GM12878 (cell line): ENCODE measurements around the gene PEX5. TPM values are rescaled to one million over a fixed set of nuclear protein-coding genes. Genes with fewer than 3 reads are reported as not detected.

ENCODE experiments used
- ATAC-seq: fragments of 200-7000 bp; cut with Tn5 transposase; 3 replicates; pipeline ENCODE4 v1.9.1; 2020; ENCODE audit warnings: mild to moderate bottlenecking, moderate library complexity
- BruUV-seq: library from RNA; stranded (reverse); fragments of 400-500 nt; replicated peaks from 2 replicates; lab custom pipeline; 2021; lab: Mats Ljungman, UMichigan
- CTCF ChIA-PET: fragments of 300-600 bp; sonication (Branson Sonifier 250); formaldehyde crosslinking; extraction: SDS; loops from one replicate; lab custom pipeline; 2021; ENCODE audit warnings: inconsistent platforms; lab: Yijun Ruan, JAX
- POLR2A ChIA-PET: fragments of 350-600 bp; formaldehyde crosslinking; extraction: SDS; loops from one replicate; lab custom pipeline; 2021; ENCODE audit warnings: inconsistent platforms; lab: Charles Lee
- RAD21 ChIA-PET: fragments of 300-600 bp; sonication (Branson Sonifier 250); formaldehyde crosslinking; loops from one replicate; lab custom pipeline; 2023; ENCODE audit warnings: antibody characterized with exemption; ENCODE audit not compliant: unreplicated experiment; lab: Charles Lee
- SMC1A ChIA-PET: fragments of 300-600 bp; sonication (Branson Sonifier 250); formaldehyde crosslinking; loops from one replicate; lab custom pipeline; 2023; ENCODE audit not compliant: unreplicated experiment, uncharacterized antibody; lab: Charles Lee
- DNase-seq: peaks from one replicate; pipeline ENCODE4 v3.0.0-alpha.2; 2011; ENCODE audit warnings: low read depth, low spot score
- FAIRE-seq: peaks from 3 replicates; lab custom pipeline; 2011; peaks lifted over from hg19 to GRCh38; lab: Jason Lieb, UNC
- H2AFZ ChIP-seq: 2 replicates; pipeline ENCODE4 v1.6.0; 2011; ENCODE audit warnings: low read depth, low read length, control low read depth; ENCODE audit not compliant: control insufficient read depth
- H3K27ac ChIP-seq: 2 replicates; pipeline ENCODE4 v1.5.1; 2011; ENCODE audit warnings: control low read depth; ENCODE audit not compliant: control insufficient read depth, insufficient read depth
- H3K27me3 ChIP-seq, 2 experiments: replicated peaks in 1 of 2; 2 replicates each; pipeline versions ENCODE4 v1.6.0 to v1.6.1; 2011; ENCODE audit warnings: low read length in 1 of 2; ENCODE audit not compliant: control insufficient read depth in 2 of 2, insufficient read depth in 2 of 2
- H3K36me3 ChIP-seq, 2 experiments: 2 replicates each; pipeline ENCODE4 v1.5.1; 2011; ENCODE audit warnings: low read length in 1 of 2; ENCODE audit not compliant: control insufficient read depth in 2 of 2, insufficient read depth in 2 of 2
- H3K4me1 ChIP-seq: 2 replicates; pipeline ENCODE4 v1.6.1; 2011; ENCODE audit warnings: mild to moderate bottlenecking, low read length, moderate library complexity, mixed read lengths; ENCODE audit not compliant: control insufficient read depth, insufficient read depth
- H3K4me2 ChIP-seq: 2 replicates; pipeline ENCODE4 v1.6.0; 2011; ENCODE audit warnings: control low read depth; ENCODE audit not compliant: control insufficient read depth, insufficient read depth
- H3K4me3 ChIP-seq: fragments of 200-600 bp; sonication (generic); 2 replicates; pipeline ENCODE4 v1.5.1; 2016
- H3K79me2 ChIP-seq: 2 replicates; pipeline ENCODE4 v1.6.0; 2011; ENCODE audit warnings: low read length; ENCODE audit not compliant: control insufficient read depth, insufficient read depth
- H3K9ac ChIP-seq: 2 replicates; pipeline ENCODE4 v1.8.0; 2011; ENCODE audit warnings: low read length, control low read depth, mixed read lengths; ENCODE audit not compliant: control insufficient read depth, insufficient read depth
- H3K9me3 ChIP-seq: replicated peaks from 3 replicates; pipeline ENCODE4 v1.5.1; 2011; ENCODE audit warnings: mild to moderate bottlenecking, low read length; ENCODE audit not compliant: control insufficient read depth, insufficient read depth
- H4K20me1 ChIP-seq: 2 replicates; pipeline ENCODE4 v1.6.0; 2011; ENCODE audit not compliant: control insufficient read depth, insufficient read depth
- BMI1 ChIP-seq: fragments of 450-650 bp; IDR thresholded peaks from 2 replicates; pipeline ENCODE4 v1.6.1; 2016; ENCODE audit warnings: mild to moderate bottlenecking, moderate library complexity, borderline replicate concordance
- CREB1 ChIP-seq: IDR thresholded peaks from 2 replicates; pipeline ENCODE4 v1.6.1; 2012; ENCODE audit warnings: low read depth, mild to moderate bottlenecking, inconsistent platforms
- DPF2 ChIP-seq: fragments of 450-650 bp; IDR thresholded peaks from 2 replicates; pipeline ENCODE4 v1.6.1; 2017; ENCODE audit warnings: mild to moderate bottlenecking
- E2F8 ChIP-seq: fragments of 450-650 bp; IDR thresholded peaks from 2 replicates; pipeline ENCODE4 v1.6.1; 2018; ENCODE audit warnings: mild to moderate bottlenecking, low read depth, moderate library complexity; ENCODE audit not compliant: partially characterized antibody
- IKZF2 ChIP-seq, 2 experiments: fragments of 450-650 bp; IDR thresholded peaks; 2 replicates each; pipeline ENCODE4 v1.6.1; 2017; ENCODE audit warnings: mild to moderate bottlenecking in 2 of 2, moderate library complexity in 2 of 2
- IRF3 ChIP-seq: fragments of 450-650 bp; IDR thresholded peaks from 2 replicates; pipeline ENCODE4 v1.6.1; 2014; ENCODE audit warnings: mild to moderate bottlenecking
- PAX5 ChIP-seq: IDR thresholded peaks from 2 replicates; pipeline ENCODE4 v1.6.1; 2011; ENCODE audit warnings: low read depth, low read length, borderline replicate concordance
- RUNX3 ChIP-seq: IDR thresholded peaks from 2 replicates; pipeline ENCODE4 v1.6.1; 2012; ENCODE audit warnings: low read length, inconsistent platforms
- SREBF1 ChIP-seq: IDR thresholded peaks from 2 replicates; pipeline ENCODE4 v1.6.1; 2012; ENCODE audit warnings: mild to moderate bottlenecking, low read length
- TCF12 ChIP-seq: IDR thresholded peaks from 2 replicates; pipeline ENCODE4 v1.6.1; 2011; ENCODE audit warnings: low read depth, mild to moderate bottlenecking, low read length
- ZNF384 ChIP-seq: IDR thresholded peaks from 2 replicates; pipeline ENCODE4 v1.6.1; 2012; ENCODE audit warnings: low read depth, mild to moderate bottlenecking, low read length, improper control_type of control experiment, borderline replicate concordance
- ZNF622 ChIP-seq: fragments of 450-650 bp; IDR thresholded peaks from 2 replicates; pipeline ENCODE4 v1.6.1; 2017; ENCODE audit warnings: mild to moderate bottlenecking, inconsistent platforms
- WGBS: methylation state at CpG from one replicate; pipeline ENCODE4 v1.1.6; 2016; ENCODE audit warnings: low lambda C conversion rate; ENCODE audit not compliant: insufficient replicate concordance, insufficient coverage; ENCODE audit errors: missing lambda C conversion rate; 5-methylcytosine and 5-hydroxymethylcytosine counted together
- in situ Hi-C: fragments of 300-500 bp; cut with MboI; formaldehyde crosslinking; loops from 9 replicates; pipeline ENCODE4 v1.14.3; 2018; ENCODE audit warnings: mixed read lengths
- intact Hi-C: fragments of 100-400 bp; cut with micrococcal nuclease; formaldehyde crosslinking; loops from one replicate; pipeline ENCODE4 v1.14.2; 2022; ENCODE audit not compliant: unreplicated experiment
- polyA plus RNA-seq, 11 experiments: library from polyadenylated mRNA; depleted of rRNA in 4 of 11; unstranded in 6 of 11; stranded (reverse) in 5 of 11; fragments of >200 nt; fragmentation: Nextera tagmentation in 4 of 11; fragmentation: Illumina TruSeq in 1 of 11; extraction: Ambion mirVana in 4 of 11; extraction: Trizol in 1 of 11; gene quantifications; 1 replicate in 1 of 11; 2 replicates in 10 of 11; pipeline versions ENCODE4 v1.2.1 to v1.2.3, GENCODE V29; 2011 to 2016; ENCODE audit warnings: inconsistent platforms in 2 of 11, missing spikeins in 2 of 11, low read depth in 1 of 11
- total RNA-seq, 4 experiments: library from RNA; depleted of rRNA in 3 of 4; stranded (reverse); fragments of >200 nt in 3 of 4; fragmentation: Illumina TruSeq in 1 of 4; extraction: Trizol in 1 of 4; gene quantifications; 2 replicates each; pipeline versions ENCODE4 v1.2.1 to v1.2.3, GENCODE V29; 2013 to 2021
- TF ChIP-seq, protein P1 (sequence below): fragments of 450-650 bp; IDR thresholded peaks from 2 replicates; pipeline ENCODE4 v1.6.1; 2017; ENCODE audit warnings: antibody characterized with exemption, mild to moderate bottlenecking, moderate library complexity
- TF ChIP-seq, protein P2 (sequence below): fragments of 450-650 bp; formaldehyde crosslinking; IDR thresholded peaks from 2 replicates; pipeline ENCODE4 v1.4.0; 2020; ENCODE audit warnings: mild to moderate bottlenecking, moderate library complexity

Gene PEX5
- total and polyA plus RNA-seq, 10 of the 15 experiments (the other 5 are each of a cell fraction or from before 2014, with no cell fraction given) = 1.3 to 31.9 (median 13.1) TPM

DNA sequence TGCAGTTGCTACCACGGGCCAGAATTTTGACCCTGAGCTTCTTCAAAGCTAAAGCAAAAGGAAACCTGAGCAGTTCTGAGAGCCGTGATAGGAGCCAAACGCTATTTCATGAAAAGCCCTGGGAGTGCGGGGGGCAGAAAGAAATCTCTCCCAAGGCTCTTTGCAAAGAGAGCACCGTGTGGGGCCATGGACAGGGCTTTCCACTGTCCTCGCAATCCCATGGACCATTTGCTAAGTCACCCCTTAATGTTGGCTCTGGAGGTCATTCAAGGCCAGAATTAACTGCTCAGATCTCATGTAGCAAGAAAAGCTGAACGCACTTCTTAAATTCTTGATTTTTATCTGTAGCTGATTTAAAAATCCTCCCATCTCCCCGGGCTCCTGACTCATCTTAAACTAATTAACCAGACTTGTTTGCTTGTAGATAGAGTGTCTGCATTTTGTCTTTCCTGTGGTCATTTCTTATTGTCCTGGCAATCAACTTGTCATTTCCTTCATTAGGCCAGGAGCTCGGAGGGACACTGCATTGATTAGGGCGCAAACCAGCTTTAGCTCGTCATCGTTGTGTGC, 34.5 kb upstream of the PEX5 start:
- in situ Hi-C loops (no loop called here), intact Hi-C loops (no loop called here)
- Histone ChIP-seq H3K27me3 (no peaks in the 10 kb centered on the region), H2AFZ (no peak overlapping the region), H3K9ac (no peak overlapping the region), H3K4me2 (no peak overlapping the region), H3K4me3 (no peak overlapping the region), H3K36me3 (peaks cover 6 to 7% of the 10 kb centered on the region in 2 experiments), H3K4me1 (no peaks in the 10 kb centered on the region), H3K27ac (no peak overlapping the region), H3K79me2 (no peaks in the 10 kb centered on the region), H4K20me1 (no peaks in the 10 kb centered on the region), H3K9me3 (no peaks in the 10 kb centered on the region)
- RAD21 ChIA-PET = interaction anchor here (1.0 kb wide), 1 partner anchor 24 kb away, joined by 3 read pairs; no protein-coding TSS in a partner anchor
- POLR2A ChIA-PET = no interaction called here
- no TSS peak for BruUV-seq
- SMC1A ChIA-PET = no interaction called here
- DNase-seq (no peak), ATAC-seq (no peak), FAIRE-seq (no peak)
- CTCF ChIA-PET = interaction anchor here (0.9 to 2.2 kb wide), 2 partner anchors 10 to 483 kb away, joined by 3 to 11 read pairs; no protein-coding TSS in a partner anchor
- WGBS = 88% methylated on average over 12 of the region's 12 CpGs
- TF ChIP-seq IRF3 (no peak), BMI1 (no peak), CREB1 (no peak), ZNF622 (no peak), DPF2 (no peak), ZNF384 (no peak), PAX5 (no peak), RUNX3 (no peak), TCF12 (no peak), SREBF1 (no peak), E2F8 (no peak), IKZF2 (IDR thresholded peaks at IDR 0.05) (no peak)
- TF ChIP-seq, protein P1, sequence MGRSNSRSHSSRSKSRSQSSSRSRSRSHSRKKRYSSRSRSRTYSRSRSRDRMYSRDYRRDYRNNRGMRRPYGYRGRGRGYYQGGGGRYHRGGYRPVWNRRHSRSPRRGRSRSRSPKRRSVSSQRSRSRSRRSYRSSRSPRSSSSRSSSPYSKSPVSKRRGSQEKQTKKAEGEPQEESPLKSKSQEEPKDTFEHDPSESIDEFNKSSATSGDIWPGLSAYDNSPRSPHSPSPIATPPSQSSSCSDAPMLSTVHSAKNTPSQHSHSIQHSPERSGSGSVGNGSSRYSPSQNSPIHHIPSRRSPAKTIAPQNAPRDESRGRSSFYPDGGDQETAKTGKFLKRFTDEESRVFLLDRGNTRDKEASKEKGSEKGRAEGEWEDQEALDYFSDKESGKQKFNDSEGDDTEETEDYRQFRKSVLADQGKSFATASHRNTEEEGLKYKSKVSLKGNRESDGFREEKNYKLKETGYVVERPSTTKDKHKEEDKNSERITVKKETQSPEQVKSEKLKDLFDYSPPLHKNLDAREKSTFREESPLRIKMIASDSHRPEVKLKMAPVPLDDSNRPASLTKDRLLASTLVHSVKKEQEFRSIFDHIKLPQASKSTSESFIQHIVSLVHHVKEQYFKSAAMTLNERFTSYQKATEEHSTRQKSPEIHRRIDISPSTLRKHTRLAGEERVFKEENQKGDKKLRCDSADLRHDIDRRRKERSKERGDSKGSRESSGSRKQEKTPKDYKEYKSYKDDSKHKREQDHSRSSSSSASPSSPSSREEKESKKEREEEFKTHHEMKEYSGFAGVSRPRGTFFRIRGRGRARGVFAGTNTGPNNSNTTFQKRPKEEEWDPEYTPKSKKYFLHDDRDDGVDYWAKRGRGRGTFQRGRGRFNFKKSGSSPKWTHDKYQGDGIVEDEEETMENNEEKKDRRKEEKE = no peak
- TF ChIP-seq, protein P2, sequence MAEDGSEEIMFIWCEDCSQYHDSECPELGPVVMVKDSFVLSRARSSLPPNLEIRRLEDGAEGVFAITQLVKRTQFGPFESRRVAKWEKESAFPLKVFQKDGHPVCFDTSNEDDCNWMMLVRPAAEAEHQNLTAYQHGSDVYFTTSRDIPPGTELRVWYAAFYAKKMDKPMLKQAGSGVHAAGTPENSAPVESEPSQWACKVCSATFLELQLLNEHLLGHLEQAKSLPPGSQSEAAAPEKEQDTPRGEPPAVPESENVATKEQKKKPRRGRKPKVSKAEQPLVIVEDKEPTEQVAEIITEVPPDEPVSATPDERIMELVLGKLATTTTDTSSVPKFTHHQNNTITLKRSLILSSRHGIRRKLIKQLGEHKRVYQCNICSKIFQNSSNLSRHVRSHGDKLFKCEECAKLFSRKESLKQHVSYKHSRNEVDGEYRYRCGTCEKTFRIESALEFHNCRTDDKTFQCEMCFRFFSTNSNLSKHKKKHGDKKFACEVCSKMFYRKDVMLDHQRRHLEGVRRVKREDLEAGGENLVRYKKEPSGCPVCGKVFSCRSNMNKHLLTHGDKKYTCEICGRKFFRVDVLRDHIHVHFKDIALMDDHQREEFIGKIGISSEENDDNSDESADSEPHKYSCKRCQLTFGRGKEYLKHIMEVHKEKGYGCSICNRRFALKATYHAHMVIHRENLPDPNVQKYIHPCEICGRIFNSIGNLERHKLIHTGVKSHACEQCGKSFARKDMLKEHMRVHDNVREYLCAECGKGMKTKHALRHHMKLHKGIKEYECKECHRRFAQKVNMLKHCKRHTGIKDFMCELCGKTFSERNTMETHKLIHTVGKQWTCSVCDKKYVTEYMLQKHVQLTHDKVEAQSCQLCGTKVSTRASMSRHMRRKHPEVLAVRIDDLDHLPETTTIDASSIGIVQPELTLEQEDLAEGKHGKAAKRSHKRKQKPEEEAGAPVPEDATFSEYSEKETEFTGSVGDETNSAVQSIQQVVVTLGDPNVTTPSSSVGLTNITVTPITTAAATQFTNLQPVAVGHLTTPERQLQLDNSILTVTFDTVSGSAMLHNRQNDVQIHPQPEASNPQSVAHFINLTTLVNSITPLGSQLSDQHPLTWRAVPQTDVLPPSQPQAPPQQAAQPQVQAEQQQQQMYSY (CRISPR knock-in tag) = no peak
